Caco-2 (cell line): ENCODE data around the gene MVB12B. TPM values are rescaled to one million over a fixed set of nuclear protein-coding genes. Genes with fewer than 3 reads are reported as not detected.

Experiments used
- BruUV-seq: library from RNA; stranded (reverse); fragments of 400-500 nt; replicated peaks from 2 replicates; lab custom pipeline; 2021; lab: Mats Ljungman, UMichigan
- CTCF ChIA-PET: fragments of 300-600 bp; sonication (Branson Sonifier 250); formaldehyde crosslinking; loops from one replicate; lab custom pipeline; 2022; ENCODE audit warnings: antibody characterized with exemption; lab: Charles Lee
- POLR2A ChIA-PET: fragments of 300-600 bp; sonication (Branson Sonifier 250); formaldehyde crosslinking; loops from one replicate; lab custom pipeline; 2022; ENCODE audit warnings: antibody characterized with exemption; lab: Charles Lee
- DNase-seq, 2 experiments: peaks; one replicate each; pipeline versions ENCODE4 v3.0.0 to v3.0.0-alpha.2; 2020 to 2022
- H3K27me3 ChIP-seq: replicated peaks from 2 replicates; pipeline ENCODE4 v1.6.0; 2011; ENCODE audit warnings: low read length; ENCODE audit not compliant: control insufficient read depth, insufficient read depth
- H3K36me3 ChIP-seq: 2 replicates; pipeline ENCODE4 v1.5.1; 2011; ENCODE audit warnings: low read length; ENCODE audit not compliant: control insufficient read depth, insufficient read depth
- H3K4me1 ChIP-seq: fragments of 250-450 bp; sonication (Bioruptor Pico); 2 replicates; pipeline ENCODE4 v1.5.1; 2020; ENCODE audit warnings: mild to moderate bottlenecking
- H3K4me3 ChIP-seq: 2 replicates; pipeline ENCODE4 v1.5.1; 2011; ENCODE audit warnings: low read depth, mild to moderate bottlenecking, control low read depth, low read length
- H3K9me3 ChIP-seq: fragments of 250-450 bp; sonication (Bioruptor Pico); 2 replicates; pipeline ENCODE4 v1.5.1; 2020; ENCODE audit warnings: mild to moderate bottlenecking, moderate library complexity
- H3K27ac Mint-ChIP-seq: one replicate; pipeline ENCODE4 v1.8.0; 2022; ENCODE audit warnings: mixed read lengths; ENCODE audit not compliant: unreplicated experiment
- H3K27me3 Mint-ChIP-seq: one replicate; pipeline ENCODE4 v1.8.0; 2022; ENCODE audit warnings: mixed read lengths; ENCODE audit not compliant: insufficient read depth, unreplicated experiment
- H3K36me3 Mint-ChIP-seq: one replicate; pipeline ENCODE4 v1.8.0; 2022; ENCODE audit warnings: mild to moderate bottlenecking, mixed read lengths; ENCODE audit not compliant: insufficient read depth, unreplicated experiment
- H3K4me1 Mint-ChIP-seq: one replicate; pipeline ENCODE4 v1.8.0; 2022; ENCODE audit warnings: low read depth, mixed read lengths; ENCODE audit not compliant: unreplicated experiment
- H3K4me3 Mint-ChIP-seq: one replicate; pipeline ENCODE4 v1.8.0; 2022; ENCODE audit warnings: mild to moderate bottlenecking, moderate library complexity, mixed read lengths; ENCODE audit not compliant: unreplicated experiment
- H3K9me3 Mint-ChIP-seq: one replicate; pipeline ENCODE4 v1.8.0; 2022; ENCODE audit warnings: mixed read lengths; ENCODE audit not compliant: unreplicated experiment
- CTCF ChIP-seq, 2 experiments: fragments of 200-600 bp in 1 of 2; IDR thresholded peaks; 1 replicate in 1 of 2; 2 replicates in 1 of 2; pipeline versions ENCODE4 v1.5.1 to v1.8.0; 2011 to 2022; ENCODE audit warnings: antibody characterized with exemption in 1 of 2, control low read depth in 1 of 2, inconsistent platforms in 1 of 2, low read depth in 1 of 2, low read length in 1 of 2, mild to moderate bottlenecking in 1 of 2, moderate library complexity in 1 of 2; ENCODE audit not compliant: insufficient read depth in 1 of 2, severe bottlenecking in 1 of 2, unreplicated experiment in 1 of 2
- intact Hi-C: fragments of 100-400 bp; cut with micrococcal nuclease; formaldehyde crosslinking; loops from one replicate; pipeline ENCODE4 v1.10.0; 2022; ENCODE audit not compliant: unreplicated experiment
- total RNA-seq: library from RNA; stranded (reverse); gene quantifications from 2 replicates; pipeline ENCODE4 v1.2.3, GENCODE V29; 2022

MVB12B gene
- total RNA-seq, 1 experiment from 2014 or later, result 24.4 TPM

GRCh38 chr9:126459965-126460843 is 133.6 kb downstream of the MVB12B start:
- no peaks in the 10 kb centered on the region for H3K9me3 ChIP-seq
- Mint-ChIP-seq H3K27ac (no peak overlapping the region), H3K27me3 (no peaks in the 10 kb centered on the region), H3K36me3 (peaks cover 5% of the 10 kb centered on the region), H3K9me3 (no peaks in the 10 kb centered on the region), H3K4me1 (no peaks in the 10 kb centered on the region), H3K4me3 (no peak overlapping the region)
- H3K27me3 ChIP-seq, result no peaks in the 10 kb centered on the region
- ChIA-PET CTCF (no interaction called here), POLR2A (no interaction called here)
- no peak overlapping the region for H3K4me3 ChIP-seq
- TF ChIP-seq CTCF (IDR thresholded peaks at IDR 0.05; ENCODE audit: insufficient read depth in 1 of 2, low read depth in 1 of 2, low read length in 1 of 2, severe bottlenecking in 1 of 2, unreplicated experiment in 1 of 2), result no peak
- no peaks in the 10 kb centered on the region; the same call in 1 of the 2 replicates for H3K36me3 ChIP-seq
- no TSS peak for BruUV-seq
- DNase-seq, result no peak
- intact Hi-C loops, result no loop called here
- H3K4me1 ChIP-seq, result no peaks in the 10 kb centered on the region

GRCh38 chr9:126461029-126461428 is 134.4 kb downstream of the MVB12B start:
- no peak overlapping the region for H3K4me3 Mint-ChIP-seq
- Histone ChIP-seq H3K36me3 (no peaks in the 10 kb centered on the region; the same call in 1 of the 2 replicates), H3K4me3 (no peak overlapping the region), H3K4me1 (no peaks in the 10 kb centered on the region), H3K27me3 (no peaks in the 10 kb centered on the region), H3K9me3 (no peaks in the 10 kb centered on the region)
- DNase-seq, result no peak
- no peaks in the 10 kb centered on the region for H3K27me3 Mint-ChIP-seq
- BruUV-seq, result no TSS peak
- H3K4me1 Mint-ChIP-seq, result no peaks in the 10 kb centered on the region
- peaks cover 5% of the 10 kb centered on the region for H3K36me3 Mint-ChIP-seq
- H3K9me3 Mint-ChIP-seq, result no peaks in the 10 kb centered on the region
- no peak for TF ChIP-seq CTCF (IDR thresholded peaks at IDR 0.05; ENCODE audit: insufficient read depth in 1 of 2, low read depth in 1 of 2, low read length in 1 of 2, severe bottlenecking in 1 of 2, unreplicated experiment in 1 of 2)
- ChIA-PET CTCF (no interaction called here), POLR2A (no interaction called here)
- H3K27ac Mint-ChIP-seq, result no peak overlapping the region
- intact Hi-C loops, result no loop called here

GRCh38 chr9:126461608-126462007 is 135.0 kb downstream of the MVB12B start:
- no peaks in the 10 kb centered on the region for H3K9me3 ChIP-seq
- H3K4me1 ChIP-seq, result no peaks in the 10 kb centered on the region
- no peak overlapping the region for H3K4me3 ChIP-seq
- Mint-ChIP-seq H3K36me3 (peaks cover 5% of the 10 kb centered on the region), H3K27ac (no peak overlapping the region), H3K9me3 (no peaks in the 10 kb centered on the region), H3K27me3 (no peaks in the 10 kb centered on the region), H3K4me3 (no peak overlapping the region), H3K4me1 (no peaks in the 10 kb centered on the region)
- ChIA-PET POLR2A (no interaction called here), CTCF (no interaction called here)
- BruUV-seq, result no TSS peak
- intact Hi-C loops, result no loop called here
- H3K36me3 ChIP-seq, result no peaks in the 10 kb centered on the region; the same call in 1 of the 2 replicates
- TF ChIP-seq CTCF (IDR thresholded peaks at IDR 0.05; ENCODE audit: insufficient read depth in 1 of 2, low read depth in 1 of 2, low read length in 1 of 2, severe bottlenecking in 1 of 2, unreplicated experiment in 1 of 2), result no peak
- DNase-seq, result no peak
- H3K27me3 ChIP-seq, result no peaks in the 10 kb centered on the region
